ENCODE measurements around the gene FAM53A. TPM values are rescaled to one million over a fixed set of nuclear protein-coding genes. Genes with fewer than 3 reads are reported as not detected.

The FAM53A gene
- total and polyA plus RNA-seq, 2 of the 4 experiments (the other 2 are of a cell fraction) = 2.0 to 3.1 TPM

DNA sequence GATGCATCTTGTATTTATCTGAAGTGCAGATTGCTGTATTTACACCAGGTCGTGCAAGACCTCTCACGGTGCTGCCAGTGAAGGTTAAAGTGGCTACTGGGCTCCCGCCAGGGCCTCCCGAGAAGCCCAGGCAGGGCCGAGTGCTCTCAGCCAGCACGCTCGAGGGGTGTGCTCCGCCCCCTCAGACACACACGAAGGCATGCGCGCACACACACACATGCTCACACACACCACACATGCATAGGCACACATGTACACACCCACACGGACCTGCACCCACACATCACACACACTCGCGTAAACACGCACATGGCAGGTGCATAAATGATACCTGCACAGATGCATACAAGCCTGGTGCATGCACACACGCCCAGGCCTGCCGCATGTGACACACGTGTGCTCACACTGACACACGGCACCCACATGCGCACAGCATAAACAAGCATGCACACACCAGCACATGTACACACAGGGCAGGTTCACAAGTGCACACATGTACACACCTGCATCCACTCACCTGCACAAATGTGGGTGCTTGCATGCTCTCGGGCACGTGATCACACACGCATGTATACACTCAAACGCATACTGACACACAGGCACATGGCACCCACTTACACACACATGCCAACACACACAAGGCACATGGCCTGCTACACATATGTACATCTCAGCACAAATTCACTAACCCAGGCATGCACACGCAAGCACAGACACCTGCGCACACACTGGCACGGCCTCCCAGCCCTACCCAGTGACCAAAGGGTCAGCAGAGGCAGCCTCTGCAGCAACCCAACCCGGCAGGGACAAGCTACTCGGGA is 71.6 kb downstream of the FAM53A start (continued):
- no peak for TF ChIP-seq CEBPB (IDR thresholded peaks at IDR 0.05; ENCODE audit: low read depth, low read length)

DNA sequence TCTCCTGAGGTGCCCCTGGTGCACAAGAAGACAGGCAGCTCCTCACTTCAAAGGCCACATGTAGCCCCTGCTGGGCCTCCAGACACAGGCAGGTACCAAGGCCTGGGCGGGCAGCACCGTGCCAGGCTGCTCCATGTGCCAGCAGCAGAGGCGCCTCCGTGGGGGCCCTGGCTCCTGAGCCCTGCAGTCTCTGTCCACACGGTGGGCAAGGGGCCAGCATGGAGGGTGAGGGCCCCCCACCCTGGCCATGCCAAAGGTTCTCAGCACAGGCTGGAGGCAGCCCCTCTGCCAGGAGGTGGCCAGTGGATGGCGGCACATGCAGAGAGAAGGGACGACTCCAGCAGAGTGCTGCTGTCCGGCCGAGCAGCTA is 72.6 kb downstream of the FAM53A start:
- Histone ChIP-seq H3K18ac (ENCODE audit: low read depth, low read length) (no peak overlapping the region), H3K9ac (ENCODE audit: low read depth, low read length) (no peak overlapping the region), H3K27me3 (ENCODE audit: control insufficient read depth, insufficient read depth, low read length) (peaks cover 3% of the 10 kb centered on the region; the same call in 1 of the 2 replicates), H2BK5ac (ENCODE audit: low read depth, low read length, poor library complexity, severe bottlenecking) (no peak overlapping the region), H3K4ac (ENCODE audit: low read depth, low read length) (no peak overlapping the region), H3K27ac (ENCODE audit: insufficient read depth, low read length) (no peak overlapping the region), H3K4me2 (ENCODE audit: low read depth, low read length) (no peak overlapping the region), H3K4me1 (ENCODE audit: control insufficient read depth, insufficient read depth, low read length) (no peaks in the 10 kb centered on the region), H2AK5ac (ENCODE audit: low read depth, low read length) (no peak overlapping the region), H3K23ac (ENCODE audit: low read depth, low read length) (no peak overlapping the region), H4K5ac (ENCODE audit: low read depth, low read length) (no peak overlapping the region), H3K4me3 (ENCODE audit: insufficient read depth, low read depth, low read length) (no peak overlapping the region), H2AFZ (replicated peaks; ENCODE audit: low read length, poor library complexity) (no peak overlapping the region), H2BK15ac (ENCODE audit: low read depth, low read length) (no peak overlapping the region), H3K79me1 (ENCODE audit: low read depth in 1 of 2, low read length in 2 of 2) (no peaks in the 10 kb centered on the region), H3K9me1 (ENCODE audit: insufficient read depth, low read length) (no peaks in the 10 kb centered on the region; the same call in 1 of the 2 replicates), H4K91ac (ENCODE audit: insufficient read depth, low read depth, low read length) (no peak overlapping the region), H4K20me1 (ENCODE audit: insufficient read depth, low read length) (no peaks in the 10 kb centered on the region; the same call in none of the 2 replicates), H3K56ac (ENCODE audit: extremely low read depth, insufficient read depth, low read length) (no peak overlapping the region), H2BK120ac (ENCODE audit: low read depth, low read length) (no peak overlapping the region), H2AK9ac (replicated peaks; ENCODE audit: low read depth, low read length, poor library complexity) (no peak overlapping the region), H4K8ac (ENCODE audit: low read depth in 2 of 2, low read length in 2 of 2) (no peak overlapping the region), H3K14ac (replicated peaks; ENCODE audit: low read depth, low read length) (no peak overlapping the region), H2BK20ac (ENCODE audit: low read depth, low read length) (no peak overlapping the region), H3K36me3 (ENCODE audit: control insufficient read depth, insufficient read depth, low read length) (no peaks in the 10 kb centered on the region), H3K9me3 (ENCODE audit: control insufficient read depth, insufficient read depth, low read length) (no peaks in the 10 kb centered on the region)
- TF ChIP-seq, protein P1, sequence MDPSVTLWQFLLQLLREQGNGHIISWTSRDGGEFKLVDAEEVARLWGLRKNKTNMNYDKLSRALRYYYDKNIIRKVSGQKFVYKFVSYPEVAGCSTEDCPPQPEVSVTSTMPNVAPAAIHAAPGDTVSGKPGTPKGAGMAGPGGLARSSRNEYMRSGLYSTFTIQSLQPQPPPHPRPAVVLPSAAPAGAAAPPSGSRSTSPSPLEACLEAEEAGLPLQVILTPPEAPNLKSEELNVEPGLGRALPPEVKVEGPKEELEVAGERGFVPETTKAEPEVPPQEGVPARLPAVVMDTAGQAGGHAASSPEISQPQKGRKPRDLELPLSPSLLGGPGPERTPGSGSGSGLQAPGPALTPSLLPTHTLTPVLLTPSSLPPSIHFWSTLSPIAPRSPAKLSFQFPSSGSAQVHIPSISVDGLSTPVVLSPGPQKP (IDR thresholded peaks at IDR 0.05; ENCODE audit: borderline replicate concordance, low read depth, low read length) = no peak
- TF ChIP-seq, protein P2, sequence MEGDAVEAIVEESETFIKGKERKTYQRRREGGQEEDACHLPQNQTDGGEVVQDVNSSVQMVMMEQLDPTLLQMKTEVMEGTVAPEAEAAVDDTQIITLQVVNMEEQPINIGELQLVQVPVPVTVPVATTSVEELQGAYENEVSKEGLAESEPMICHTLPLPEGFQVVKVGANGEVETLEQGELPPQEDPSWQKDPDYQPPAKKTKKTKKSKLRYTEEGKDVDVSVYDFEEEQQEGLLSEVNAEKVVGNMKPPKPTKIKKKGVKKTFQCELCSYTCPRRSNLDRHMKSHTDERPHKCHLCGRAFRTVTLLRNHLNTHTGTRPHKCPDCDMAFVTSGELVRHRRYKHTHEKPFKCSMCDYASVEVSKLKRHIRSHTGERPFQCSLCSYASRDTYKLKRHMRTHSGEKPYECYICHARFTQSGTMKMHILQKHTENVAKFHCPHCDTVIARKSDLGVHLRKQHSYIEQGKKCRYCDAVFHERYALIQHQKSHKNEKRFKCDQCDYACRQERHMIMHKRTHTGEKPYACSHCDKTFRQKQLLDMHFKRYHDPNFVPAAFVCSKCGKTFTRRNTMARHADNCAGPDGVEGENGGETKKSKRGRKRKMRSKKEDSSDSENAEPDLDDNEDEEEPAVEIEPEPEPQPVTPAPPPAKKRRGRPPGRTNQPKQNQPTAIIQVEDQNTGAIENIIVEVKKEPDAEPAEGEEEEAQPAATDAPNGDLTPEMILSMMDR (conservative IDR thresholded peaks at IDR 0.05; ENCODE audit: low read depth, low read length) = no peak
- TF ChIP-seq POLR2A (IDR thresholded peaks at IDR 0.05; ENCODE audit: low read depth, low read length) (no peak), BHLHE40 (IDR thresholded peaks at IDR 0.05; ENCODE audit: low read depth, low read length) (no peak), CHD1 (IDR thresholded peaks at IDR 0.05; ENCODE audit: low read depth, low read length) (no peak), FOS (IDR thresholded peaks at IDR 0.05; ENCODE audit: low read depth, low read length) (no peak), NFE2L2 (IDR thresholded peaks at IDR 0.05; ENCODE audit: low read depth, low read length) (no peak), MAZ (IDR thresholded peaks at IDR 0.05; ENCODE audit: borderline replicate concordance, low read depth, low read length) (no peak), MAFK (IDR thresholded peaks at IDR 0.05; ENCODE audit: low read depth, low read length) (no peak), SMC3 (IDR thresholded peaks at IDR 0.05; ENCODE audit: low read depth, low read length) (no peak)
- TF ChIP-seq, protein P3, sequence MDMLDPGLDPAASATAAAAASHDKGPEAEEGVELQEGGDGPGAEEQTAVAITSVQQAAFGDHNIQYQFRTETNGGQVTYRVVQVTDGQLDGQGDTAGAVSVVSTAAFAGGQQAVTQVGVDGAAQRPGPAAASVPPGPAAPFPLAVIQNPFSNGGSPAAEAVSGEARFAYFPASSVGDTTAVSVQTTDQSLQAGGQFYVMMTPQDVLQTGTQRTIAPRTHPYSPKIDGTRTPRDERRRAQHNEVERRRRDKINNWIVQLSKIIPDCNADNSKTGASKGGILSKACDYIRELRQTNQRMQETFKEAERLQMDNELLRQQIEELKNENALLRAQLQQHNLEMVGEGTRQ (IDR thresholded peaks at IDR 0.05; ENCODE audit: low read depth, low read length) = no peak
- dilution Hi-C loops (cut with HindIII; ENCODE audit: low sequenced_read_pairs, unreplicated experiment) (no loop called here), intact Hi-C loops (cut with micrococcal nuclease) (no loop called here), in situ Hi-C loops (cut with MboI; ENCODE audit: low sequenced_read_pairs) (no loop called here)
- DNase-seq = no peak
- CTCF ChIA-PET = no interaction called here
- no peak for ATAC-seq (ENCODE audit: low read depth)
- POLR2A ChIA-PET (ENCODE audit: unreplicated experiment) = no interaction called here
- WGBS, 2 experiments (ENCODE audit: extremely low coverage in 2 of 2, insufficient read length in 1 of 2) = 62% methylated on average over 4 of the region's 9 CpGs; no CpG with 5 or more reads in 1 of the 2 experiments
- no TSS peak for BruUV-seq (replicated peaks)
